ENCODE data around the gene SMOC1.

The SMOC1 gene

DNA sequence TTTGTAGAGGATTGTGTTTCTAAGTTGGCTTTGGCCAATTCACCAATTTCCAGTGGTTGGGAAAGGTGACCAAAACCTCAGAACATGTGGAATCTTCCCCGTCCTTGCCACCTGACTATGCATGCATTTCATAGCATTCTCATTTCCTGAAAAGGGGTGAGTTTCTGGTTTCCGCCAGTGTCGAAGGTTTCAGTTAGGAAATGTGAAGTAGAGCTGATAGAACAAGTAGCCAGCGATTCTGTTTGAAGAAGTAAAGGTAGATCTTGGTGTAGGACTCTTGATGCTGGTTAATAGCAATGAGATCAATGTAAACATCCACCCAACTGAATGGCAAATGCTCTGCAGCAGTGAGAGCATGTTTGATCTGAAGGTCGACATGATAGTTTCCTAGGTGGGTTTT lies 15.9 kb downstream of the SMOC1 start:
- Histone ChIP-seq H3K27me3 (ENCODE audit: control insufficient read depth in 1 of 2, insufficient read depth in 1 of 2, low read length in 2 of 2) (no peaks in the 10 kb centered on the region), H2AFZ (ENCODE audit: low read depth, low read length) (no peak overlapping the region), H3K4ac (ENCODE audit: low read depth in 1 of 2, low read length in 2 of 2) (no peak overlapping the region), H3K4me2 (ENCODE audit: low read length, poor library complexity, severe bottlenecking) (no peak overlapping the region), H3K79me1 (replicated peaks; ENCODE audit: low read length, poor library complexity, severe bottlenecking) (peaks cover 29% of the 10 kb centered on the region), H3K36me3 (ENCODE audit: control insufficient read depth in 1 of 2, insufficient read depth in 2 of 2, low read depth in 1 of 2, low read length in 2 of 2) (no peaks in the 10 kb centered on the region), H2AK5ac (ENCODE audit: low read length, severe bottlenecking) (no peak overlapping the region), H3K9ac (ENCODE audit: low read length) (no peak overlapping the region), H3K4me3 (ENCODE audit: insufficient read depth in 1 of 2, low read depth in 1 of 2, low read length in 2 of 2) (no peak overlapping the region), H3K18ac (ENCODE audit: low read depth in 1 of 2, low read length in 2 of 2) (no peak overlapping the region), H3K14ac (ENCODE audit: low read length in 2 of 2) (no peak overlapping the region), H3K4me1 (ENCODE audit: control insufficient read depth, insufficient read depth, low read depth, low read length) (peaks cover 2% of the 10 kb centered on the region), H2BK5ac (ENCODE audit: low read depth, low read length, poor library complexity, severe bottlenecking) (no peak overlapping the region), H2BK15ac (ENCODE audit: low read depth, poor library complexity, severe bottlenecking) (no peak overlapping the region), H4K8ac (ENCODE audit: low read length) (no peak overlapping the region), H3K27ac (ENCODE audit: low read length, poor library complexity, severe bottlenecking) (no peak overlapping the region), H4K91ac (ENCODE audit: low read length) (no peak overlapping the region), H3K9me3 (ENCODE audit: control insufficient read depth, low read length) (peaks cover 9% of the 10 kb centered on the region), H3K23ac (ENCODE audit: low read length in 2 of 2) (no peak overlapping the region), H2BK12ac (ENCODE audit: low read length in 2 of 2) (no peak overlapping the region), H2BK120ac (ENCODE audit: low read depth, low read length) (no peak overlapping the region)
- WGBS = 61% methylated on average over 5 of the region's 5 CpGs
- DNase-seq = no peak

DNA sequence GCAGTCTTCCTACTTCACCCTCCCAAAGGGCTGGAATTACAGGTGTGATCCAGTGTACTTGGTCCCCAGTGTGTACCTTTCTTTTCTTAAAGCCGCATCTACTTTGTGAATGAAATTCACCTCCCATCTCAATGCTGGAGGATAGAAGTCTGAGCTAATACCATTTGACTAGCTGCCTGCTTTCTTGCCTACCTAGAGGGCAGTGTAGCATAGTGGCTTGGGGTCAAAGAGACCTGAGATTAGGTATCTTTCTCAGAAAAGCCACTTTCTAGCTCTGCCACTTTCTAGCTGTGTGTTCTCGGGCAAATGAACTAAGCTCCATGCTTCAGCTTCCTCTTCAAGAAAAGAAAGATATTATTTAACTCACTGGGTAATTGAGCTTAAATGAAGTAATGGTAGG lies 16.9 kb downstream of the SMOC1 start:
- H2BK15ac ChIP-seq (ENCODE audit: low read depth, poor library complexity, severe bottlenecking) = no peak overlapping the region
- no peak overlapping the region for H3K14ac ChIP-seq (ENCODE audit: low read length in 2 of 2)
- H3K4ac ChIP-seq (ENCODE audit: low read depth in 1 of 2, low read length in 2 of 2) = no peak overlapping the region
- no peak overlapping the region for H4K8ac ChIP-seq (ENCODE audit: low read length)
- H2AFZ ChIP-seq (ENCODE audit: low read depth, low read length) = no peak overlapping the region
- no peak overlapping the region for H3K18ac ChIP-seq (ENCODE audit: low read depth in 1 of 2, low read length in 2 of 2)
- DNase-seq = no peak
- H3K4me3 ChIP-seq (ENCODE audit: insufficient read depth in 1 of 2, low read depth in 1 of 2, low read length in 2 of 2) = no peak overlapping the region
- H2BK120ac ChIP-seq (ENCODE audit: low read depth, low read length) = no peak overlapping the region
- no peak overlapping the region for H3K9ac ChIP-seq (ENCODE audit: low read length)
- no peak overlapping the region for H3K4me2 ChIP-seq (ENCODE audit: low read length, poor library complexity, severe bottlenecking)
- H3K36me3 ChIP-seq (ENCODE audit: control insufficient read depth in 1 of 2, insufficient read depth in 2 of 2, low read depth in 1 of 2, low read length in 2 of 2) = no peaks in the 10 kb centered on the region
- 100% methylated on average over 1 of the region's 2 CpGs for WGBS
- peaks cover 29% of the 10 kb centered on the region for H3K79me1 ChIP-seq (replicated peaks; ENCODE audit: low read length, poor library complexity, severe bottlenecking)
- H2AK5ac ChIP-seq (ENCODE audit: low read length, severe bottlenecking) = no peak overlapping the region
- H3K9me3 ChIP-seq (ENCODE audit: control insufficient read depth, low read length) = peaks cover 9% of the 10 kb centered on the region
- no peak overlapping the region for H2BK5ac ChIP-seq (ENCODE audit: low read depth, low read length, poor library complexity, severe bottlenecking)
- no peak overlapping the region for H3K23ac ChIP-seq (ENCODE audit: low read length in 2 of 2)
- no peaks in the 10 kb centered on the region for H3K27me3 ChIP-seq (ENCODE audit: control insufficient read depth in 1 of 2, insufficient read depth in 1 of 2, low read length in 2 of 2)
- H3K27ac ChIP-seq (ENCODE audit: low read length, poor library complexity, severe bottlenecking) = no peak overlapping the region
- H4K91ac ChIP-seq (ENCODE audit: low read length) = no peak overlapping the region
- peaks cover 2% of the 10 kb centered on the region for H3K4me1 ChIP-seq (ENCODE audit: control insufficient read depth, insufficient read depth, low read depth, low read length)
- H2BK12ac ChIP-seq (ENCODE audit: low read length in 2 of 2) = no peak overlapping the region

DNA sequence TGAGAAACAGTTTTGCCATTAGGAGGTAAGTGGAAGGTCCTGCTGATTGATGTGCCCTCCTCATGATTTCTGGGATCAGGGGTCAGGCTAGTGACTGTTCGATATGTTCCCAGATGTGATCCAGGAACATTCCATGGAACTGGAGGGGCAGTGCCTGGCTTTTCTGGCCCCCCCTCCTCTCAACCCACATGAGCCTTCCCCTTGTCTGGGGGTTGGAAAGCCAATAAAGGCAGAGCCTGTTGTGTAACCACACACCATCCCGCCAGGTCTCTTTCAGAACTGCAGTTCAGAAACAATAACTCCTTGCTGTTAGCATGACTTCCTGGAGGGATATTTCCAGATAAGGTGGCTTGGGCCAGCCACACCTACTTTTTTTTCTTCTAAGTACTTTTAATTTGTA lies 17.8 kb downstream of the SMOC1 start:
- Histone ChIP-seq H3K14ac (ENCODE audit: low read length in 2 of 2) (no peak overlapping the region), H3K4ac (ENCODE audit: low read depth in 1 of 2, low read length in 2 of 2) (no peak overlapping the region), H2BK5ac (ENCODE audit: low read depth, low read length, poor library complexity, severe bottlenecking) (no peak overlapping the region), H3K18ac (ENCODE audit: low read depth in 1 of 2, low read length in 2 of 2) (no peak overlapping the region), H4K8ac (ENCODE audit: low read length) (no peak overlapping the region), H3K23ac (ENCODE audit: low read length in 2 of 2) (no peak overlapping the region), H3K9ac (ENCODE audit: low read length) (no peak overlapping the region), H2AK5ac (ENCODE audit: low read length, severe bottlenecking) (no peak overlapping the region), H4K91ac (ENCODE audit: low read length) (no peak overlapping the region), H3K27ac (ENCODE audit: low read length, poor library complexity, severe bottlenecking) (no peak overlapping the region), H3K27me3 (ENCODE audit: control insufficient read depth in 1 of 2, insufficient read depth in 1 of 2, low read length in 2 of 2) (no peaks in the 10 kb centered on the region), H3K4me2 (ENCODE audit: low read length, poor library complexity, severe bottlenecking) (no peak overlapping the region), H3K4me1 (ENCODE audit: control insufficient read depth, insufficient read depth, low read depth, low read length) (no peaks in the 10 kb centered on the region), H2AFZ (ENCODE audit: low read depth, low read length) (no peak overlapping the region), H3K36me3 (ENCODE audit: control insufficient read depth in 1 of 2, insufficient read depth in 2 of 2, low read depth in 1 of 2, low read length in 2 of 2) (no peaks in the 10 kb centered on the region), H2BK120ac (ENCODE audit: low read depth, low read length) (no peak overlapping the region), H3K4me3 (ENCODE audit: insufficient read depth in 1 of 2, low read depth in 1 of 2, low read length in 2 of 2) (no peak overlapping the region), H3K9me3 (ENCODE audit: control insufficient read depth, low read length) (peaks cover 9% of the 10 kb centered on the region), H2BK15ac (ENCODE audit: low read depth, poor library complexity, severe bottlenecking) (no peak overlapping the region), H3K79me1 (replicated peaks; ENCODE audit: low read length, poor library complexity, severe bottlenecking) (peaks cover 28% of the 10 kb centered on the region), H2BK12ac (ENCODE audit: low read length in 2 of 2) (no peak overlapping the region)
- 69% methylated on average over 1 of the region's 2 CpGs for WGBS
- DNase-seq = no peak

DNA sequence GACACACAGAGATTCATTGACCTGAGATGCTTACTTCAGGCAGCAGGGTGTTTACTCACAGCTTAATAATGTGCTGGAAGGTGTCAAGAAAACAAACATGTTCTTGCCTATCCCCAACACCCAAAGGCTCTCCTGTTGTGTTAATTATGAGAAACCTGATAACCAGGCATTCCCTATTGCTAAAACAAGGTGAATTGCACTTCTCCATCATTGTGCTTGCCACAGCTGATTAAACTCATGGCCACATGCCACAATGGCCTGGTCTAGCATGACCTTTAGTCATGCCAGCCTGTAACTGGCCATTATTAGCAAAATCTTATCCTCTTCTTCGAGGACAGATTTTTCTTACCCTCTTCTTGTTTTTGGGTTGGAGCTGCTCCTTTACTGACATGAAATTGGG lies 21.4 kb downstream of the SMOC1 start:
- no peak overlapping the region for H2AFZ ChIP-seq (ENCODE audit: low read depth, low read length)
- no peaks in the 10 kb centered on the region for H3K27me3 ChIP-seq (ENCODE audit: control insufficient read depth in 1 of 2, insufficient read depth in 1 of 2, low read length in 2 of 2)
- H4K91ac ChIP-seq (ENCODE audit: low read length) = no peak overlapping the region
- H4K8ac ChIP-seq (ENCODE audit: low read length) = no peak overlapping the region
- no peak for DNase-seq
- no peak overlapping the region for H3K23ac ChIP-seq (ENCODE audit: low read length in 2 of 2)
- H3K4me1 ChIP-seq (ENCODE audit: control insufficient read depth, insufficient read depth, low read depth, low read length) = no peaks in the 10 kb centered on the region
- H2BK5ac ChIP-seq (ENCODE audit: low read depth, low read length, poor library complexity, severe bottlenecking) = no peak overlapping the region
- H3K27ac ChIP-seq (ENCODE audit: low read length, poor library complexity, severe bottlenecking) = no peak overlapping the region
- peaks cover 9% of the 10 kb centered on the region for H3K9me3 ChIP-seq (ENCODE audit: control insufficient read depth, low read length)
- H2BK120ac ChIP-seq (ENCODE audit: low read depth, low read length) = no peak overlapping the region
- no peak overlapping the region for H3K4me2 ChIP-seq (ENCODE audit: low read length, poor library complexity, severe bottlenecking)
- no peak overlapping the region for H3K4me3 ChIP-seq (ENCODE audit: insufficient read depth in 1 of 2, low read depth in 1 of 2, low read length in 2 of 2)
- WGBS = no CpG with 5 or more reads among the region's 1 CpG
- no peak overlapping the region for H3K18ac ChIP-seq (ENCODE audit: low read depth in 1 of 2, low read length in 2 of 2)
- no peak overlapping the region for H3K14ac ChIP-seq (ENCODE audit: low read length in 2 of 2)
- peaks cover 29% of the 10 kb centered on the region for H3K79me1 ChIP-seq (replicated peaks; ENCODE audit: low read length, poor library complexity, severe bottlenecking)
- H3K9ac ChIP-seq (ENCODE audit: low read length) = no peak overlapping the region
- H2BK12ac ChIP-seq (ENCODE audit: low read length in 2 of 2) = no peak overlapping the region
- H3K36me3 ChIP-seq (ENCODE audit: control insufficient read depth in 1 of 2, insufficient read depth in 2 of 2, low read depth in 1 of 2, low read length in 2 of 2) = no peaks in the 10 kb centered on the region
- no peak overlapping the region for H2AK5ac ChIP-seq (ENCODE audit: low read length, severe bottlenecking)
- no peak overlapping the region for H3K4ac ChIP-seq (ENCODE audit: low read depth in 1 of 2, low read length in 2 of 2)
- no peak overlapping the region for H2BK15ac ChIP-seq (ENCODE audit: low read depth, poor library complexity, severe bottlenecking)

Data from mesenchymal stem cell (in vitro differentiated cells and primary cell).